ENCODE measurements around the gene CTRL. TPM values are rescaled to one million over a fixed set of nuclear protein-coding genes. Genes with fewer than 3 reads are reported as not detected.

Gene CTRL
- total RNA-seq = 1 to 10 TPM in 2 of 10 donors, under 1 TPM in 8; 0.39 to 1.6 (median 0.84) TPM
- polyA plus RNA-seq = 1 to 10 TPM in 1 of 2 donors, under 1 TPM in 1; 0.74 to 2.0 TPM
- long read RNA-seq, donor 1, partial matches to known transcripts = 1 of 2 reads
- long read RNA-seq, donor 1, other reads (novel, unspliced or antisense) = 1 of 2 reads
- long read RNA-seq, donor 2, partial matches to known transcripts = 1 of 1 reads
- long read RNA-seq, donor 2, other reads (novel, unspliced or antisense) = 0 of 1 reads
- long read RNA-seq, donor 3, partial matches to known transcripts = 1 of 3 reads
- long read RNA-seq, donor 3, other reads (novel, unspliced or antisense) = 2 of 3 reads

DNA sequence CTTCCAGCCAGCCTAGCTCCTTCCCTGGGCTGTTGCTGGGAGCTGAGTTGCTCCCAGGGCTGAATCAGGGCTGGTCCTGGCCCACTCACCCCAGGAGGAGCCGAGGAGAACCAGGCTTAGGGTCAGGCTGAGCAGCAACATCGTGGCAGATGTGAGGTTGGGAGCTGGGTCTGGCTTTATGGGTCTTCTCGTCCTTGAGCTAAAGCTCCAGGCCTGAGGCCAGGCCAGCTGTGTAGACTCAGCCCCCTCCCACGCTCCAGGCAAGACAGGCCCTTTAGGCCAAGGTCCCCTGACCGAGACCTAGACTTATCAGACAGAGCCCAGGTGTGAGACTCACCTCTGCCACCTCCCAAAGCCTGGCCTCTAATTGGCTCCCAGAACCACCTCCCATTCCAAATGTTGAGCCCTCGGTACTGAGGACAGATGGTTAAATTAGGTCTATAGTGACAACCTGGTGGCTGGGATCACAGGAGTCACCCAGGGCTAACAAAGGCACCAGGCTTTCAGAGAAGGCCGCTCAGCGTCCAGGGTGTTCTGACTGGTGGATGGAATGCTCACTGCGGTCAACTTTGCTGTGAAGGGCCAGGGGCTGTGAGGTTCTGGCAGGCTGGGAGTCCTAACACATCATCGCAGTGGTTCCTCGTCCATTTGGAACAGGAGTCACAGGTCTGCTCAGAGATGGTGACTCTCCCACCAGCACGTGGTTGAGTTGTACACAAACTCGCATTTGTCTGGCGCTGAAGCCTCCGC lies at the start of gene CTRL:
CTRL (minus strand) TSS at position 151 of the 750 bp plus-strand sequence; CDS start at position 141, 10 bp downstream.
- no peak for DNase-seq
- Histone ChIP-seq H3K9me3 (no peaks in the 10 kb centered on the region), H3K36me3 (peaks cover 0 to 79% (median 10%) of the 10 kb centered on the region in 9 donors), H3K4me3 (no peak within 1 kb of the TSS), H3K4me1 (peaks cover 0 to 25% (median 18%) of the 10 kb centered on the region in 9 donors), H3K27me3 (no peaks in the 10 kb centered on the region), H3K27ac (no peak within 1 kb of the TSS)
- TF ChIP-seq, protein P1, sequence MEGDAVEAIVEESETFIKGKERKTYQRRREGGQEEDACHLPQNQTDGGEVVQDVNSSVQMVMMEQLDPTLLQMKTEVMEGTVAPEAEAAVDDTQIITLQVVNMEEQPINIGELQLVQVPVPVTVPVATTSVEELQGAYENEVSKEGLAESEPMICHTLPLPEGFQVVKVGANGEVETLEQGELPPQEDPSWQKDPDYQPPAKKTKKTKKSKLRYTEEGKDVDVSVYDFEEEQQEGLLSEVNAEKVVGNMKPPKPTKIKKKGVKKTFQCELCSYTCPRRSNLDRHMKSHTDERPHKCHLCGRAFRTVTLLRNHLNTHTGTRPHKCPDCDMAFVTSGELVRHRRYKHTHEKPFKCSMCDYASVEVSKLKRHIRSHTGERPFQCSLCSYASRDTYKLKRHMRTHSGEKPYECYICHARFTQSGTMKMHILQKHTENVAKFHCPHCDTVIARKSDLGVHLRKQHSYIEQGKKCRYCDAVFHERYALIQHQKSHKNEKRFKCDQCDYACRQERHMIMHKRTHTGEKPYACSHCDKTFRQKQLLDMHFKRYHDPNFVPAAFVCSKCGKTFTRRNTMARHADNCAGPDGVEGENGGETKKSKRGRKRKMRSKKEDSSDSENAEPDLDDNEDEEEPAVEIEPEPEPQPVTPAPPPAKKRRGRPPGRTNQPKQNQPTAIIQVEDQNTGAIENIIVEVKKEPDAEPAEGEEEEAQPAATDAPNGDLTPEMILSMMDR (IDR thresholded peaks at IDR 0.05) = no peak
- 84 to 86% methylated on average over 15 of the region's 15 CpGs for WGBS, 2 donors
- no peak for ATAC-seq
- intact Hi-C loops (cut with DNase I) = loop anchor here in 5 of 10 donors (5.0 to 10.0 kb wide), 3 partner anchors 113 to 407 kb away; partner anchors contain the start of gene RIPOR1 (in 3 of the 5)

DNA sequence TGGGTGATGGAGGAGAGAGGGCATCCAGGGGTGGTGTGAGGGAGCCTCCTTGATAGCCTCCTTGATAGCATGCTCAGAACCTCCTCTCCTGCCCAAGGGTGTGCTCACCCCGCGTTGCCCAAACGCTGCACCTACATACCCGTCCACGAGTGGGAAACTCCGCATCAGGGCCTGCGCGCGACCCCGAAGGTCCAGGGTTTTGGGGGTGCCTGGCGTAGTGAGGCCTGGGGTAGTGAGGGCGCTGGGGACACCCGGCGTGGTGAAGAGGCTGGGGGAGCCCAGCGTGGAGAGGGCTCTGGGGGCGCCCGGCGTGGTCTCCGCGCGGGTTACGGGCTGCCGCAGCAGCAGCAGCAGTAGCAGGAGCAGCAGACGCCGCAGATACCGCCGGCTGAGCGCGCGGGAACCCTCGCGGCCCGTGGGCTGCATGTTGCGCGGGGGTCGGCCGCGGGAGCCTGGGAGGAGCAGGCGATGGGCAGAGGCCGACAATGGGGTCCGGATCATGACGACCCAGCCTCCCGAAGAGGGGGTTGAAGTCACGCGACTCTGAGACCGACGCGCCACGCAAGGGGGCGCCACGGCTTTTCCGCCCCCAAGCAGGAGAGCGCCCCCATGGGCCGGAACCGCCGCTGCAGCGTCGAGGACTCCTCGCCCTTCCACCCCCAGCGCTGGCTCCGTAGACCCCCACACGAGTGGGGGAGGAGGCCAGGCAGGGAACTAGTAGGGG lies 48.5 kb upstream of the CTRL start, which contains the start of gene DPEP3:
DPEP3 (minus strand) TSS at position 545 of the 724 bp plus-strand sequence; CDS start at position 426, 119 bp downstream.
- no peak within 1 kb of the TSS for H3K4me3 ChIP-seq
- ATAC-seq (no peak), DNase-seq (no peak)
- TF ChIP-seq, protein P1 (IDR thresholded peaks at IDR 0.05) = peak in 5 of 9 donors; percentile 14 to 29 (median 23)
- intact Hi-C loops (cut with DNase I) = no loop called here
- H3K4me1 ChIP-seq = peaks cover 0 to 24% (median 19%) of the 10 kb centered on the region in 9 donors
- H3K9me3 ChIP-seq = no peaks in the 10 kb centered on the region
- WGBS, 2 donors = 54 to 62% methylated on average over 60 to 62 of the region's 62 CpGs
- H3K36me3 ChIP-seq = no peaks in the 10 kb centered on the region
- peaks cover 0 to 8% (median 0%) of the 10 kb centered on the region in 7 donors for H3K27me3 ChIP-seq
- no peak within 1 kb of the TSS for H3K27ac ChIP-seq

DNA sequence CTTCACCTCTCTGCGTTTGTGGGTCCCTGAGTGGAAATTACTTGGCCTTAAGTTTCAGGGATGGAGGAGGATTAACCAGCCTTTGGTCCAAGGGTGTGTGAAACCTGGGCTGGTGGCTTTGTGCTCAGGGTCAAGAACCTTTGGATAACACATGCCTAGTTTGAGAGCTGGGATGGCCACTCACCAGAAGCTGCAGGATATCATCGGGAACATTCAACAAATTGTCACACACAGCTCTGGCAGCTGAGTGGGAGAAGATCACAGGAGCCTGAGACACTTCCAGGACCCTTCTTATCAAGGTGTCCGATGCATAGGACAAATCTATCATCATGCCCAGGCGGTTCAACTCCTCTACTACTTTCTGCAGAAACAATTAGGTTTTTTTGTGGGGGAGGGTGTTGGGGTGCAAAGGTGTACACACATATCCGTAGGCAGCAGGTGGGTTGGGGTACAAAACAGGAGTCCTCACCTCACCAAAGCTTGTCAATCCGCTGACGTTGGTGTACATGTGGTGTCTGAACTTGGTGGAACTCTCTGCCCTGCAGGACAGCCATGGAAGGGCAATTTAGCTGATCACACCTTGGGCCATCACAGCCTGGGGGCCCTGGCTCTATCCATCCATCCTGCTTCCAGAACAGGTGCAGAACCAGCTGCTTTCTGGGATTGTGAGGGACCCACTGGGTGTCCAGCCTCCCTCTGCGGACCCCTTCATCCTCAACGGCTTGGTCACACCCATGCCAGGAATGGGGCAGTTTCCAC lies 46.0 kb upstream of the CTRL start:
- TF ChIP-seq, protein P1 (IDR thresholded peaks at IDR 0.05) = no peak

More for the DNA sequence above, 46.0 kb upstream of the CTRL start:
- H3K4me1 ChIP-seq = no peaks in the 10 kb centered on the region
- WGBS, 2 donors = 67 to 74% methylated on average over 9 of the region's 9 CpGs
- H3K4me3 ChIP-seq = no peak overlapping the region
- ATAC-seq (no peak), DNase-seq (no peak)
- peaks cover 0 to 8% (median 0%) of the 10 kb centered on the region in 7 donors for H3K27me3 ChIP-seq
- intact Hi-C loops (cut with DNase I) = no loop called here
- no peaks in the 10 kb centered on the region for H3K36me3 ChIP-seq
- no peaks in the 10 kb centered on the region for H3K9me3 ChIP-seq
- no peak overlapping the region for H3K27ac ChIP-seq

Measured in heart right ventricle (tissue), 16 donors.